Right atrium auricular region (tissue), 2 donors: ENCODE data around the gene PTGDS. TPM values are rescaled to one million over a fixed set of nuclear protein-coding genes. Genes with fewer than 3 reads are reported as not detected.

Source experiments
- DNase-seq: peaks from one replicate; pipeline ENCODE4 v3.0.0-alpha.2; 2019; ENCODE audit warnings: low spot score
- H3K27ac ChIP-seq, 2 donors: fragments of 200-600 bp; sonication (generic); 1 replicate in 1 of 2; 2 replicates in 1 of 2; pipeline ENCODE4 v1.5.1; 2016 to 2019
- H3K27me3 ChIP-seq, 2 donors: fragments of 200-600 bp; sonication (generic); one replicate each; pipeline versions ENCODE4 v1.5.1 to v1.6.0; 2017 to 2019
- H3K36me3 ChIP-seq: fragments of 200-600 bp; sonication (generic); one replicate; pipeline ENCODE4 v1.5.1; 2016
- H3K4me1 ChIP-seq, 2 donors: fragments of 200-600 bp; sonication (generic); one replicate each; pipeline versions ENCODE4 v1.5.1 to v1.6.0; 2017 to 2019
- H3K4me3 ChIP-seq, 2 donors: fragments of 200-600 bp; sonication (generic); 1 replicate in 1 of 2; 2 replicates in 1 of 2; pipeline ENCODE4 v1.5.1; 2017 to 2019; ENCODE audit warnings: mild to moderate bottlenecking in 1 of 2, moderate library complexity in 1 of 2
- H3K9me3 ChIP-seq, 2 donors: fragments of 200-600 bp; sonication (generic); one replicate each; pipeline ENCODE4 v1.5.1; 2019
- total RNA-seq, 2 donors: library from RNA; depleted of rRNA; stranded (reverse); fragments of >200 nt; gene quantifications; one replicate each; pipeline ENCODE4 v1.1.0, GENCODE V29; 2016
- TF ChIP-seq, protein P1 (sequence below), 2 donors: fragments of 200-600 bp; sonication (generic); IDR thresholded peaks; one replicate each; pipeline ENCODE4 v1.5.1; 2019; ENCODE audit warnings: antibody characterized with exemption in 2 of 2

PTGDS gene
- total RNA-seq, 2 donors from 2014 or later: 1,799 to 2,426 TPM

DNA sequence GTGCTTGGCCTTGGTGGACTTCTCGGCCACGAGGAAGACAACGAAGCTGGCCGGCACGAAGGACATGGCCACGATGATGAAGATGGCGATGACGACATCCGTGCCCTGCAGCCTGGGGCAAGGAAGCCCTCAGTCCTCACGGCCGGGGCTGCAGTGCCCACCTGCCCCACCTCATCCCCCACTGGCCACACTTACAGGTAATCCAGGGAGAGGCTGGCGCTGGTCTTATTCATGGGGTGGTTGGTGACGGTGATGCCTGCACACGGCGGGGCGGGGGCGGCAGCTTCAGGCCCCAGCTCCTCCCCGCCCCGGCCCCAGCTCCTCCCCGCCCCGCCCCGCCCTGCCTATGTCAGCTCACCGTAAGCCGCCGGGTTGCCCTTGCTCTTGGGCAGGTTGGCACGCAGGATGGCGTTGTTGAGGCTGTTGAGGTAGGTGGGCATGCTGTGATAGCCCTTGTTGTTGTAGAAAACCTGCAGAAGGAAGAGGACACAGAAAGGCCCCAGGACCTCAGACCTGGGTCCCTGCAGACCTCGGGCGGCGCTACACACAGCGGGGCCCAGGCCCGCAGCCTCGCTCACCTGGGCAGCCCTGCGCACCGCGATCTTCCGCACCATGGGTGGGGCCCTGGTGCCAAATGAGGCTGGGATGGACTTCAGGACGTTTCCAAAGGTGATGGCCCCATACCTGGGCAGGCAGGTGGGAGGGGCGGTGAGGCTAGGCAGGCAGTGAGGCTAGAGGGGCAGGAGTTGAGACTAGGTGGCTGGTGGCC lies 34.8 kb downstream of the PTGDS start:
- TF ChIP-seq, protein P1, sequence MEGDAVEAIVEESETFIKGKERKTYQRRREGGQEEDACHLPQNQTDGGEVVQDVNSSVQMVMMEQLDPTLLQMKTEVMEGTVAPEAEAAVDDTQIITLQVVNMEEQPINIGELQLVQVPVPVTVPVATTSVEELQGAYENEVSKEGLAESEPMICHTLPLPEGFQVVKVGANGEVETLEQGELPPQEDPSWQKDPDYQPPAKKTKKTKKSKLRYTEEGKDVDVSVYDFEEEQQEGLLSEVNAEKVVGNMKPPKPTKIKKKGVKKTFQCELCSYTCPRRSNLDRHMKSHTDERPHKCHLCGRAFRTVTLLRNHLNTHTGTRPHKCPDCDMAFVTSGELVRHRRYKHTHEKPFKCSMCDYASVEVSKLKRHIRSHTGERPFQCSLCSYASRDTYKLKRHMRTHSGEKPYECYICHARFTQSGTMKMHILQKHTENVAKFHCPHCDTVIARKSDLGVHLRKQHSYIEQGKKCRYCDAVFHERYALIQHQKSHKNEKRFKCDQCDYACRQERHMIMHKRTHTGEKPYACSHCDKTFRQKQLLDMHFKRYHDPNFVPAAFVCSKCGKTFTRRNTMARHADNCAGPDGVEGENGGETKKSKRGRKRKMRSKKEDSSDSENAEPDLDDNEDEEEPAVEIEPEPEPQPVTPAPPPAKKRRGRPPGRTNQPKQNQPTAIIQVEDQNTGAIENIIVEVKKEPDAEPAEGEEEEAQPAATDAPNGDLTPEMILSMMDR (IDR thresholded peaks at IDR 0.05): no peak
- Histone ChIP-seq H3K27me3 (no peaks in the 10 kb centered on the region), H3K9me3 (no peaks in the 10 kb centered on the region), H3K4me3 (no peak overlapping the region), H3K4me1 (no peaks in the 10 kb centered on the region), H3K27ac (no peak overlapping the region), H3K36me3 (peaks cover 54% of the 10 kb centered on the region)
- no peak for DNase-seq

DNA sequence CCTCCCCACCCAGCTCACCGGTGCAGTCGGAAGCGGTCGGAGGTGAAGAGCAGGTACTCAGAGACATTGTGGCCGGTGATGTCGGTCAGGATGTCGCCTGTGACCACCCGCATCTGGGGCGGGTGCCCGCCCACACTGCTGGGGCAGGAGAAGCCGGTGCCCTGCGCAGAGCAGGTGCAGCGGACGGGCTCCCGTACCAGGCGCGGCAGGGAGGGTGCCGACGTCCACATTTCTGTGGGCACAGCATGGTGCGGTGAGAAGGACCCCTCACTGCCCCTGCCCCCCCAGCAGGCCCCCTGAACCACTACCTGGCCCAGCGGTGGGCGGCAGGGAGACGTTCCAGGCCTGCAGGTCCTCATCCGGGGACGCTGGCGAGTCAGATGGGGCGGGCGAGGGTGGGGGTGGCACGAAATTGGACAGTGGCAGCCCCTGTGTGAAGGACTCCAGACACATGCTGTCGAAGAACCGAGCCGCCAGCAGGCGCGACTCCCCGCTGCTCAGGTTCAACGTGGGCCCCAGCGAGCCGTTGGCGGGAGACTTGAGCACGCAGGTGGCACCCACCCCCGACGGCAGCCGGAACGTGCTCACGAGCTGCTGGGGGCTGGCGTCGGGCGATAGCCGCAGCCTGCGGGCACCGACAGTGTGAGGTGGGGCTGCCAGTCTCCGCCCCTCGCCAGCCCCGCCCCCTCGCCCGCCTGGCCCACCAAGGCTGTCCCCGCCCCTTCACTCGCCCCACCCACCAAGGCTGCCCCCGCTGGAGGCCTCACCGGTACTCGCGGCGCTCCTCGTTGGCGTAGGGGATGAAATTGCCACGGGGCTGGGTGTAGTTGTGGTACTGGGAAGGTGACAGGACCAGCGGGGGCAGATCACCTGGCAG lies 35.6 kb downstream of the PTGDS start:
- no peak overlapping the region for H3K27ac ChIP-seq
- H3K4me1 ChIP-seq: no peaks in the 10 kb centered on the region
- no peak for DNase-seq
- peaks cover 62% of the 10 kb centered on the region for H3K36me3 ChIP-seq
- no peak overlapping the region for H3K4me3 ChIP-seq
- no peaks in the 10 kb centered on the region for H3K9me3 ChIP-seq
- TF ChIP-seq, protein P1 (IDR thresholded peaks at IDR 0.05): no peak
- no peaks in the 10 kb centered on the region for H3K27me3 ChIP-seq

DNA sequence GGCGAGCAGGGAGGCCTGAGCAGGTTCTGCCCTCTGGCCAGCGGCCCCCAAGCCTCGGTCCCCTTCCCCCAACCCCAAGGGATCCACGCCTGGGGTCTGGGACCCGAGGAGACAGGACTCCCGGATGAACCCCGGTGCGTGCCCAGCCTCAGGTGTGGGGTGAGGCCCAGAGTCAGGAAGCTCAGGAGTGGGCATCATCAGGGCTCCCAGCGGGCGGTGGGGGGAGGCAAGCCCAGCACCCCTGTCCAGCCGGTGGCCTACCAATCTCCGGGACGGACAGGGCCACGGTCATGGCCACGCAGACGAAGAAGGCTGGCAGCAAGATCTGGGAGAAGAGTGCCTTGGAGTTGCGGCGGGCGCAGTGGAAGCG lies 36.3 kb downstream of the PTGDS start:
- no peak for DNase-seq
- TF ChIP-seq, protein P1 (IDR thresholded peaks at IDR 0.05): no peak
- Histone ChIP-seq H3K27me3 (no peaks in the 10 kb centered on the region), H3K4me1 (no peaks in the 10 kb centered on the region), H3K27ac (no peak overlapping the region), H3K36me3 (peaks cover 57% of the 10 kb centered on the region), H3K4me3 (no peak overlapping the region), H3K9me3 (no peaks in the 10 kb centered on the region)

DNA sequence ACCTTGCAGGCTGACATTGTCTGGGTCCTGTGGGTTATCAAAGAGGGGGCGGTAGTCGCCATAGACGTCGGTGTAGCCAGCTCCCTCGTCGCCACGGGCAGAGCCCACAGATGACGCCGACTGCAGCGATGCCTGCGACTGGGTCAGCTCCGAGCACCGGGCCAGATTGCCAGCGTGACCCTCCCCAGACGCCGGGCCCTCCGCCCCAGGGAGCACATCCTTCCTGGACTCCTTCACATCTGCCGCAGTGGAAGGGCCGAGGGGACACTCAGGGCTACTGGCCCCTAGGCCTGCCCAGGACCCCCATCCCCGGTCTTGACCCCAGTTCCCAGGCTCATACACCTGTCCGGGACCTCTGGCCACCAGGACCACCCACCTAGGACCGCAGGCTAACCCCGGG lies 36.9 kb downstream of the PTGDS start:
- no peak for DNase-seq
- no peaks in the 10 kb centered on the region for H3K4me1 ChIP-seq
- H3K9me3 ChIP-seq: no peaks in the 10 kb centered on the region
- H3K4me3 ChIP-seq: no peak overlapping the region
- H3K36me3 ChIP-seq: peaks cover 55% of the 10 kb centered on the region
- TF ChIP-seq, protein P1 (IDR thresholded peaks at IDR 0.05): no peak
- no peak overlapping the region for H3K27ac ChIP-seq
- no peaks in the 10 kb centered on the region for H3K27me3 ChIP-seq

DNA sequence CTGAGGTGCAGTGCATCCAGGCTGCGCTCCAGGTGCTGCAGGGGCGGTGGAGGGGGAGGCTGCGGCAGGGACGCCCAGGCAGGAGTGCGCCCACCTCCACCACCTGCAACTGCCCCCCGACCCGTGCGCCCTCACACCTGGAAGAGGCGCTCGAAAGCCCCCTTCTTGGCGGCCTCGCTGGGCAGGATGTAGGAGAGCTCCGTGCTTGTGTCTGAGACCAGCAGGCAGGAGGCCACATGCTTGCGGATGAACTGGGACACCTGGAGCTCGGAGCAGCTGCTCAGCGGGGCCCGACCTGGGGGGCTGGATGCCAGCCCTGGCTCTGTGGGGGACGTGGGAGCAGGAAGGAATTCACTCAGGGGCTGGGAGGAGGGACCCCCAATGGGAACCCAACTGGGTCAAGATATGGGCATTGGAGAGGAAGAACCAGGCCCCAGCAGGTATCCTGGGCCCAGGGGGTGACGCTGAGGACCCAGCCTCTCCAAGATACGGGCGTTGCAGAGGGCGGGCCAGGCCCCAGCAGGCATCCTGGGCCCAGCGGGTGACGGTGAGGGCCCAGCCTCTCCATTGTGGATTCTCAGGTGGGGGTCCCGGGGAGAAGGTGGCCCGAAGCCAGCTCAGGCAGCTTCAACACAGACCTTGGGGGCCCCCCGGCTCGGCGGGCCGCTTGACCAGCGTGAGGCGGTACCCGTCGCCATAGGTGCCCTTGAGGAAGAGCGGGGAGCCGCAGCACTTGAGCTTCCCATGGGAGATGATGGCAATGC lies 37.7 kb downstream of the PTGDS start:
- no peaks in the 10 kb centered on the region for H3K27me3 ChIP-seq
- no peaks in the 10 kb centered on the region for H3K4me1 ChIP-seq
- H3K9me3 ChIP-seq: no peaks in the 10 kb centered on the region
- no peak overlapping the region for H3K27ac ChIP-seq
- no peak for DNase-seq
- TF ChIP-seq, protein P1 (IDR thresholded peaks at IDR 0.05): no peak
- peaks cover 47% of the 10 kb centered on the region for H3K36me3 ChIP-seq
- no peak overlapping the region for H3K4me3 ChIP-seq
